Gastrocnemius medialis (tissue), 4 donors: ENCODE data around the gene CAP1.

Source experiments
- POLR2A ChIP-seq, 2 donors: fragments of 450-650 bp; IDR thresholded peaks; one replicate each; pipeline ENCODE4 v1.6.1; 2017; ENCODE audit warnings: antibody characterized with exemption in 2 of 2, mild to moderate bottlenecking in 2 of 2, moderate library complexity in 2 of 2
- TF ChIP-seq, protein P1 (sequence below), 5 experiments: fragments of 450-650 bp in 3 of 5; fragments of 200-600 bp in 2 of 5; sonication (generic) in 2 of 5; IDR thresholded peaks in 4 of 5; conservative IDR thresholded peaks in 1 of 5; 1 replicate in 4 of 5; 2 replicates in 1 of 5; pipeline ENCODE4 v1.5.1; 2016 to 2019; ENCODE audit warnings: antibody characterized with exemption in 5 of 5, mild to moderate bottlenecking in 3 of 5, moderate library complexity in 3 of 5

DNA sequence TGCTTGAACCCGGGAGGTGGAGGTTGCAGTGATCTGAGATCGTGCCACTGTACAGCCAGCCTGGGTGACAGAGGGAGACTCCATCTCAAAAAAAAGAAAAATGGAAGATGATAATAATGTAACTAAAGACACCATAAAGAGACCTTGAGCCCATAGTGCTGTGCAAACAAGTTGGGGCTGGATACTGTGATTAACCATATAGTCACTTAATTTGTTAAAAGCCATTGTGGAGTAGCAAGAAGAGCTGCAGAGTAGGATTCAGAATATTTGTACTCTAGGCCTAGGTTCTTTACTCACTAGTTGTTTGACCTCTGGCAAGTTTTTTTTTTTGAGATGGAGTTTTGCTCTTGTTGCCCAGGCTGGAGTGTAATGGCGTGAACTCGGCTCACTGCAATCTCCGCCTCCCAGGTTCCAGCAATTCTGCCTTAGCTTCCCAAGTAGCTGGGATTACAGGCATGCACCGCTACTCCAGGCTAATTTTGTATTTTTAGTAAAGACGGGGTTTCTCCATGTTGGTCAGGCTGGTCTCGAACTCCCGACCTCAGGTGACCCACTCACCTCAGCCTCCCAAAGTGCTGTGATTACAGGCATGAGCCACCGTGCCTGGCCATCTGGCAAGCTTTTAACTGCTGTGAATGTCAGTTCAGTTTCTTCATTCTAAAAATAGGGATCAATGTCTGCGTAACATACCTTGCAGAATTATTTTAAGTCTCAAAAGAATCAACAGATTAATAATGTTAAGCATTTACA, 12.8 kb downstream of the CAP1 start:
- TF ChIP-seq, protein P1, sequence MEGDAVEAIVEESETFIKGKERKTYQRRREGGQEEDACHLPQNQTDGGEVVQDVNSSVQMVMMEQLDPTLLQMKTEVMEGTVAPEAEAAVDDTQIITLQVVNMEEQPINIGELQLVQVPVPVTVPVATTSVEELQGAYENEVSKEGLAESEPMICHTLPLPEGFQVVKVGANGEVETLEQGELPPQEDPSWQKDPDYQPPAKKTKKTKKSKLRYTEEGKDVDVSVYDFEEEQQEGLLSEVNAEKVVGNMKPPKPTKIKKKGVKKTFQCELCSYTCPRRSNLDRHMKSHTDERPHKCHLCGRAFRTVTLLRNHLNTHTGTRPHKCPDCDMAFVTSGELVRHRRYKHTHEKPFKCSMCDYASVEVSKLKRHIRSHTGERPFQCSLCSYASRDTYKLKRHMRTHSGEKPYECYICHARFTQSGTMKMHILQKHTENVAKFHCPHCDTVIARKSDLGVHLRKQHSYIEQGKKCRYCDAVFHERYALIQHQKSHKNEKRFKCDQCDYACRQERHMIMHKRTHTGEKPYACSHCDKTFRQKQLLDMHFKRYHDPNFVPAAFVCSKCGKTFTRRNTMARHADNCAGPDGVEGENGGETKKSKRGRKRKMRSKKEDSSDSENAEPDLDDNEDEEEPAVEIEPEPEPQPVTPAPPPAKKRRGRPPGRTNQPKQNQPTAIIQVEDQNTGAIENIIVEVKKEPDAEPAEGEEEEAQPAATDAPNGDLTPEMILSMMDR (IDR thresholded peaks at IDR 0.05 in 4 of 5, conservative IDR thresholded peaks at IDR 0.05 in 1 of 5), result no peak
- TF ChIP-seq POLR2A (IDR thresholded peaks at IDR 0.05), result no peak
